Hepatocyte (in vitro differentiated cells): ENCODE results near the gene HCRTR2.
"Not testable (repeated sequence)": the region's sequence is repeated elsewhere in the genome, so short reads cannot be mapped to it uniquely, and the experiment has no call there.

Experiments
- EZH2 ChIP-seq: fragments of 200-600 bp; sonication (generic); IDR thresholded peaks from 2 replicates; pipeline ENCODE4 v1.6.1; 2016; ENCODE audit warnings: antibody characterized with exemption, mild to moderate bottlenecking, borderline replicate concordance
- EZH2phosphoT487 ChIP-seq: fragments of 200-600 bp; sonication (generic); IDR thresholded peaks from one replicate; pipeline ENCODE4 v1.6.1; 2018; ENCODE audit warnings: antibody characterized with exemption, mild to moderate bottlenecking, low read depth, moderate library complexity; ENCODE audit not compliant: unreplicated experiment, severe bottlenecking
- TF ChIP-seq, protein P1 (sequence below): fragments of 200-600 bp; sonication (generic); IDR thresholded peaks from 2 replicates; pipeline ENCODE4 v1.5.1; 2016; ENCODE audit warnings: antibody characterized with exemption, mild to moderate bottlenecking; ENCODE audit not compliant: poor library complexity

DNA sequence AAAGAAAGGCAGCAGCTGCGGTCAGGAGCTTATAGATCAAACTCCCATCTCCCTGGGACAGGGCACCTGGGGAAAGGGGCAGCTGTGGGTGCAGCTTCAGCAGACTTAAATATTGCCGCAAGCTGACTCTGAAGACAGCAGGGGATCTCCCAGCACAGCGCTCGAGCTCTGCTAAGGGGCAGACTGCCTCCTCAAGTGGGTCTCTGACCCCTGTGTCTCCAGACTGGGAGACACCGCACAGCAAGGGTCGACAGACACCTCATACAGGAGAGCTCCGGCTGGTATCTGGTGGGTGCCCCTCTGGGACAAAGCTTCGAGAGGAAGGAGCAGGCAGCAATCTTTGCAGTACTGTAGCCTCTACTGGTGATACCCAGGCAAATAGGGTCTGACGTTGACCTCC lies 15.5 kb upstream of the HCRTR2 start:
- TF ChIP-seq, protein P1, sequence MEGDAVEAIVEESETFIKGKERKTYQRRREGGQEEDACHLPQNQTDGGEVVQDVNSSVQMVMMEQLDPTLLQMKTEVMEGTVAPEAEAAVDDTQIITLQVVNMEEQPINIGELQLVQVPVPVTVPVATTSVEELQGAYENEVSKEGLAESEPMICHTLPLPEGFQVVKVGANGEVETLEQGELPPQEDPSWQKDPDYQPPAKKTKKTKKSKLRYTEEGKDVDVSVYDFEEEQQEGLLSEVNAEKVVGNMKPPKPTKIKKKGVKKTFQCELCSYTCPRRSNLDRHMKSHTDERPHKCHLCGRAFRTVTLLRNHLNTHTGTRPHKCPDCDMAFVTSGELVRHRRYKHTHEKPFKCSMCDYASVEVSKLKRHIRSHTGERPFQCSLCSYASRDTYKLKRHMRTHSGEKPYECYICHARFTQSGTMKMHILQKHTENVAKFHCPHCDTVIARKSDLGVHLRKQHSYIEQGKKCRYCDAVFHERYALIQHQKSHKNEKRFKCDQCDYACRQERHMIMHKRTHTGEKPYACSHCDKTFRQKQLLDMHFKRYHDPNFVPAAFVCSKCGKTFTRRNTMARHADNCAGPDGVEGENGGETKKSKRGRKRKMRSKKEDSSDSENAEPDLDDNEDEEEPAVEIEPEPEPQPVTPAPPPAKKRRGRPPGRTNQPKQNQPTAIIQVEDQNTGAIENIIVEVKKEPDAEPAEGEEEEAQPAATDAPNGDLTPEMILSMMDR, result not testable (repeated sequence)
- TF ChIP-seq EZH2phosphoT487, EZH2: not testable (repeated sequence)
